Heart right ventricle (tissue), 16 donors: ENCODE results near the gene GRIA3. TPM values are rescaled to one million over a fixed set of nuclear protein-coding genes. Genes with fewer than 3 reads are reported as not detected.

ENCODE experiments used
- ATAC-seq, 8 donors: fragments of 200-7000 bp; cut with Tn5 transposase; one replicate each; pipeline ENCODE4 v1.9.1; 2020; ENCODE audit warnings: mild to moderate bottlenecking in 8 of 8, moderate library complexity in 8 of 8, moderate number of reproducible peaks in 1 of 8
- DNase-seq, 2 donors: peaks; one replicate each; pipeline ENCODE4 v3.0.0-alpha.2; 2020
- H3K27ac ChIP-seq, 10 donors: fragments of 200-600 bp; sonication (generic) in 2 of 10; one replicate each; pipeline versions ENCODE4 v1.5.0 to v1.8.0; 2020 to 2022; ENCODE audit warnings: mild to moderate bottlenecking in 3 of 10
- H3K27me3 ChIP-seq, 7 donors: fragments of 200-600 bp; one replicate each; pipeline ENCODE4 v1.8.0; 2021 to 2022; ENCODE audit warnings: mild to moderate bottlenecking in 2 of 7
- H3K36me3 ChIP-seq, 9 donors: fragments of 200-600 bp; sonication (generic) in 1 of 9; one replicate each; pipeline versions ENCODE4 v1.5.0 to v1.8.0; 2020 to 2022; ENCODE audit warnings: mild to moderate bottlenecking in 2 of 9
- H3K4me1 ChIP-seq, 9 donors: fragments of 200-600 bp; sonication (generic) in 1 of 9; one replicate each; pipeline versions ENCODE4 v1.5.0 to v1.8.0; 2020 to 2022; ENCODE audit warnings: mild to moderate bottlenecking in 4 of 9
- H3K4me3 ChIP-seq, 10 donors: fragments of 200-600 bp; sonication (generic) in 2 of 10; one replicate each; pipeline versions ENCODE4 v1.5.0 to v1.8.0; 2020 to 2022; ENCODE audit warnings: mild to moderate bottlenecking in 7 of 10, moderate library complexity in 2 of 10
- H3K9me3 ChIP-seq, 11 donors: fragments of 200-600 bp in 10 of 11; sonication (generic) in 2 of 11; one replicate each; pipeline versions ENCODE4 v1.5.0 to v1.8.0; 2013 to 2022; ENCODE audit warnings: mild to moderate bottlenecking in 2 of 11, control low read depth in 1 of 11, moderate library complexity in 1 of 11
- WGBS, 2 donors: extraction: QIAGEN DNeasy Blood & Tissue Kit; methylation state at CpG; one replicate each; pipeline ENCODE4 v1.1.7; 2013; ENCODE audit warnings: inconsistent platforms in 1 of 2; 5-methylcytosine and 5-hydroxymethylcytosine counted together
- intact Hi-C, 10 donors: fragments of 100-400 bp; cut with DNase I; formaldehyde crosslinking; loops; one replicate each; pipeline versions ENCODE4 v1.11.1 to v1.14.2; 2022
- polyA plus RNA-seq, 2 donors: library from polyadenylated mRNA; stranded (reverse); fragments of 200-250 nt; gene quantifications; one replicate each; pipeline ENCODE4 v1.2.3, GENCODE V29; 2013
- total RNA-seq, 10 donors: library from RNA; stranded (reverse); fragmentation: NEBNext Ultra II Directional in 3 of 10; extraction: Animal tissue kit (Norgen Biotek cat#: 25700) in 3 of 10; gene quantifications; one replicate each; pipeline versions ENCODE4 v1.2.1 to v1.2.4, GENCODE V29; 2021 to 2023
- TF ChIP-seq, protein P1 (sequence below), 9 donors: fragments of 200-600 bp; sonication (generic) in 2 of 9; IDR thresholded peaks; one replicate each; pipeline versions ENCODE4 v1.5.0 to v1.8.0; 2021 to 2022; ENCODE audit warnings: antibody characterized with exemption in 9 of 9, mild to moderate bottlenecking in 5 of 9, moderate library complexity in 1 of 9
- donor health status: Arrhythmogenic right ventricular cardiomyopathy.
- donor health status: ischemic (EF 13 %, LVEDD 7.1; RV severe dilation, severe dysfunction).
- donor health status: healthy with polysubstance abuse.
- donor health status: DM: no; HTN: yes; CAD: no.
- donor health status: DM: no; HTN: no; CAD: no.
- donor health status: ischemic (EF 25% LVEDD 6.9; RV normal size, moderate dysfunction).
- donor health status: ischemic (EF 25% LVEDD 5.7; RV mildly dilated, moderate dysfunction).
- donor health status: healthy.
- donor health status: DM: yes; HTN: yes; CAD: no.
- donor health status: Ischemic cardiomyopathy.
- donor health status: ischemic (EF 35%, LVEDD 5.7; RV mildly dilated, moderate dysfunction).
- donor health status: nonischemic (EF 11% LVEDD 7.7; RV severe dilation, severe dysfunction).
- donor health status: DM: yes; HTN: yes; CAD: no.
- donor health status: PGD.
- donor health status: ischemic (EF 29% LVEDD 5.4; RV normal size, mild dysfunction).
- donor health status: nonischemic (EF 23%, LVEDD 6.1; RV moderate dilation, normal function).

GRIA3 gene
- total and polyA plus RNA-seq, 12 donors: 0.06 to 12.4 (median 1.2) TPM

DNA sequence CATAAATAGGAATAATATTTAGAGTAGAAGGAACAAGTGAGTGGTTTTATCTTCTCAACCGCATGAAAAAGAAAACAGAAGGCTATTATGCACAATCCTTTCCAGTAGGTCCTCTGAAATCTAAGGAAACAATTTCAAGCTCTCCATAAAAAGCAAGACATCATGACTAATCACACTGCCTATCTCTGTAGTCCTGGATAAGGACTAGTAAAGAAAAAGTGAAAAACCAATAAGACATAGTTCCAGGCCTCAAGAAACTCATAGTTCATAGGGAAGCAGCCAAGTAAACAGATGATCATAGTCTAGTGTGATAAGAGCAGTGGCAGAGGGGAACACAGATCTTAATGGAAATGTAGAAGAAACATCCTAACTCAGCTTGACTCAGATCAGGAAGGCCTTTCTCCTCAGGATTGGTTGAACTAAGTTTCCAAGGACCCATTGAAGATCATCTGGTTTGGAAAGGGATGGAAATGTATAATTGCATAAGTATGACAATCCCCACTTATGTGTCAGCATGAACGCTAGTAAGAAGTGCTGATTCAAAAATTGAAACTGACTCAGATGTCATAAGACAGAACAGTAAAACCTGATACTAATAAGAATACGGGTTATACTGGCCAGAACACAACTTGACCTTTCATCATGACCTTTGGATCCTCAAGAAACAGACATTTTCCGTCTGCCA, 155.3 kb downstream of the GRIA3 start:
- Histone ChIP-seq H3K27ac (no peak overlapping the region), H3K4me1 (no peaks in the 10 kb centered on the region), H3K4me3 (no peak overlapping the region), H3K36me3 (no peaks in the 10 kb centered on the region), H3K9me3 (no peaks in the 10 kb centered on the region), H3K27me3 (no peaks in the 10 kb centered on the region)
- ATAC-seq (no peak), DNase-seq (no peak)
- TF ChIP-seq, protein P1, sequence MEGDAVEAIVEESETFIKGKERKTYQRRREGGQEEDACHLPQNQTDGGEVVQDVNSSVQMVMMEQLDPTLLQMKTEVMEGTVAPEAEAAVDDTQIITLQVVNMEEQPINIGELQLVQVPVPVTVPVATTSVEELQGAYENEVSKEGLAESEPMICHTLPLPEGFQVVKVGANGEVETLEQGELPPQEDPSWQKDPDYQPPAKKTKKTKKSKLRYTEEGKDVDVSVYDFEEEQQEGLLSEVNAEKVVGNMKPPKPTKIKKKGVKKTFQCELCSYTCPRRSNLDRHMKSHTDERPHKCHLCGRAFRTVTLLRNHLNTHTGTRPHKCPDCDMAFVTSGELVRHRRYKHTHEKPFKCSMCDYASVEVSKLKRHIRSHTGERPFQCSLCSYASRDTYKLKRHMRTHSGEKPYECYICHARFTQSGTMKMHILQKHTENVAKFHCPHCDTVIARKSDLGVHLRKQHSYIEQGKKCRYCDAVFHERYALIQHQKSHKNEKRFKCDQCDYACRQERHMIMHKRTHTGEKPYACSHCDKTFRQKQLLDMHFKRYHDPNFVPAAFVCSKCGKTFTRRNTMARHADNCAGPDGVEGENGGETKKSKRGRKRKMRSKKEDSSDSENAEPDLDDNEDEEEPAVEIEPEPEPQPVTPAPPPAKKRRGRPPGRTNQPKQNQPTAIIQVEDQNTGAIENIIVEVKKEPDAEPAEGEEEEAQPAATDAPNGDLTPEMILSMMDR (IDR thresholded peaks at IDR 0.05): no peak
- intact Hi-C loops: no loop called here
- 75 to 81% methylated on average over 4 of the region's 4 CpGs for WGBS, 2 donors

DNA sequence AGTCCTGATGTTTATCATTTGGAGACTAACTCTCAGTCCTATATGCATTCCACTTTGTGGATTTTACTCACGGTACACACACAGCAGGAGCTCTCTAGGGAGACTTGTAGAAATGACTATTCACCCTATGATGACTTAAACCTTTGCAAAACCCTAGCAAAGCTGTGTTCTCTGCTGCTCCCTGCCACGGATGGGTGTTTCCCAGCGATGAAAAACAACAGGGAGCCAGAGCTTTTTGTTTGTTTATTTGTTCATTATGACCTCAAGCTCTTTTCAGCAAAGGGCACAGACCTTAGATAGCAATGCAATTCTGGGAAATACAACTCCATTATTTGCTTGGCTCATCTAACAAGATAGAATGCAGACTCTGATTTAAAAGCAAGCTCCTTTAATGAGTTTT, 156.6 kb downstream of the GRIA3 start:
- H3K27me3 ChIP-seq: no peaks in the 10 kb centered on the region
- 25 to 34% methylated on average over 3 of the region's 3 CpGs for WGBS, 2 donors
- TF ChIP-seq, protein P1 (IDR thresholded peaks at IDR 0.05): no peak
- H3K4me3 ChIP-seq: no peak overlapping the region
- intact Hi-C loops: no loop called here
- no peaks in the 10 kb centered on the region for H3K9me3 ChIP-seq
- DNase-seq: no peak
- ATAC-seq: no peak
- H3K36me3 ChIP-seq: no peaks in the 10 kb centered on the region
- H3K27ac ChIP-seq: no peak overlapping the region
- H3K4me1 ChIP-seq: no peaks in the 10 kb centered on the region

- DNase-seq (no peak), ATAC-seq (no peak)
- Histone ChIP-seq H3K36me3 (no peaks in the 10 kb centered on the region), H3K27me3 (no peaks in the 10 kb centered on the region), H3K9me3 (no peaks in the 10 kb centered on the region), H3K4me3 (no peak overlapping the region), H3K27ac (no peak overlapping the region), H3K4me1 (no peaks in the 10 kb centered on the region)
- intact Hi-C loops: no loop called here
- WGBS, 2 donors: 79 to 95% methylated on average over 1 of the region's 1 CpG
- TF ChIP-seq, protein P1 (IDR thresholded peaks at IDR 0.05): no peak
These were observed 164.4 kb downstream of the GRIA3 start for GRCh38 chrX:123348468-123348867.

GRCh38 chrX:123350226-123350625, 166.1 kb downstream of the GRIA3 start:
- H3K4me1 ChIP-seq: no peaks in the 10 kb centered on the region
- DNase-seq (no peak), ATAC-seq (no peak)
- no peak overlapping the region for H3K27ac ChIP-seq
- intact Hi-C loops: no loop called here
- H3K27me3 ChIP-seq: no peaks in the 10 kb centered on the region
- TF ChIP-seq, protein P1 (IDR thresholded peaks at IDR 0.05): no peak
- H3K9me3 ChIP-seq: no peaks in the 10 kb centered on the region
- 72 to 75% methylated on average over 2 of the region's 2 CpGs for WGBS, 2 donors
- no peak overlapping the region for H3K4me3 ChIP-seq
- no peaks in the 10 kb centered on the region for H3K36me3 ChIP-seq
